Lower lobe of right lung (tissue), 2 donors: ENCODE results near the gene MT1G. TPM values are rescaled to one million over a fixed set of nuclear protein-coding genes. Genes with fewer than 3 reads are reported as not detected.

ENCODE experiments used
- ATAC-seq, 2 donors: fragments of 200-7000 bp; cut with Tn5 transposase; one replicate each; pipeline ENCODE4 v1.9.1; 2020 to 2022; ENCODE audit warnings: mild to moderate bottlenecking in 2 of 2, moderate library complexity in 2 of 2
- DNase-seq: peaks from one replicate; pipeline ENCODE4 v3.0.0-alpha.2; 2020
- H3K27ac ChIP-seq: fragments of 200-600 bp; one replicate; pipeline ENCODE4 v1.8.0; 2022
- H3K27me3 ChIP-seq: fragments of 200-600 bp; one replicate; pipeline ENCODE4 v1.8.0; 2022; ENCODE audit warnings: low read depth
- H3K36me3 ChIP-seq: fragments of 200-600 bp; one replicate; pipeline ENCODE4 v1.8.0; 2022; ENCODE audit warnings: mild to moderate bottlenecking
- H3K4me1 ChIP-seq: fragments of 200-600 bp; one replicate; pipeline ENCODE4 v1.8.0; 2022
- H3K4me3 ChIP-seq: fragments of 200-600 bp; one replicate; pipeline ENCODE4 v1.8.0; 2022; ENCODE audit warnings: mild to moderate bottlenecking
- H3K9me3 ChIP-seq: fragments of 200-600 bp; one replicate; pipeline ENCODE4 v1.8.0; 2022
- CTCF ChIP-seq: fragments of 200-600 bp; IDR thresholded peaks from one replicate; pipeline ENCODE4 v1.8.0; 2022; ENCODE audit warnings: antibody characterized with exemption, mild to moderate bottlenecking
- intact Hi-C: fragments of 100-400 bp; cut with DNase I; formaldehyde crosslinking; loops from one replicate; pipeline ENCODE4 v1.11.0; 2022
- total RNA-seq: library from RNA; stranded (reverse); fragmentation: NEBNext Ultra II Directional; extraction: Animal tissue kit (Norgen Biotek cat#: 25700); gene quantifications from one replicate; pipeline ENCODE4 v1.2.1, GENCODE V29; 2021
- donor health status: DM: no; HTN: yes; CAD: no; lungs with severe emphysema.

Gene MT1G
- total RNA-seq, 1 donor from 2014 or later: 25.3 TPM

- intact Hi-C loops: no loop called here
- Histone ChIP-seq H3K4me1 (peaks cover 18% of the 10 kb centered on the region), H3K4me3 (no peak overlapping the region), H3K36me3 (no peaks in the 10 kb centered on the region), H3K9me3 (no peaks in the 10 kb centered on the region), H3K27me3 (peaks cover 25% of the 10 kb centered on the region), H3K27ac (no peak overlapping the region)
- ATAC-seq: no peak
- no peak for TF ChIP-seq CTCF
- no peak for DNase-seq
Measured at GRCh38 chr16:56645311-56645710, 22.6 kb downstream of the MT1G start.

- intact Hi-C loops: no loop called here
- DNase-seq (no peak), ATAC-seq (no peak)
- peak overlapping the region; percentile 49 for H3K4me3 ChIP-seq
- peaks cover 21% of the 10 kb centered on the region for H3K4me1 ChIP-seq
- H3K27me3 ChIP-seq: peaks cover 33% of the 10 kb centered on the region
- no peaks in the 10 kb centered on the region for H3K9me3 ChIP-seq
- H3K36me3 ChIP-seq: no peaks in the 10 kb centered on the region
- TF ChIP-seq CTCF: no peak
- no peak overlapping the region for H3K27ac ChIP-seq
Measured at GRCh38 chr16:56643833-56644232, 24.0 kb downstream of the MT1G start.

- Histone ChIP-seq H3K9me3 (no peaks in the 10 kb centered on the region), H3K27me3 (peaks cover 33% of the 10 kb centered on the region), H3K27ac (no peak overlapping the region), H3K4me3 (peak overlapping the region; percentile 49), H3K36me3 (no peaks in the 10 kb centered on the region), H3K4me1 (peaks cover 27% of the 10 kb centered on the region)
- DNase-seq (peak; percentile 87), ATAC-seq (peak; percentile 96 to 98)
- intact Hi-C loops: no loop called here
- peak; percentile 47 for TF ChIP-seq CTCF
Measured at GRCh38 chr16:56643080-56643778, 24.6 kb downstream of the MT1G start.

- DNase-seq: no peak
- intact Hi-C loops: no loop called here
- Histone ChIP-seq H3K27ac (no peak overlapping the region), H3K4me3 (no peak overlapping the region), H3K27me3 (peaks cover 39% of the 10 kb centered on the region), H3K36me3 (no peaks in the 10 kb centered on the region), H3K4me1 (peaks cover 32% of the 10 kb centered on the region), H3K9me3 (no peaks in the 10 kb centered on the region)
- no peak for ATAC-seq
- no peak for TF ChIP-seq CTCF
Measured at GRCh38 chr16:56641166-56641565, 26.7 kb downstream of the MT1G start.

GRCh38 chr16:56640076-56640475 is 27.8 kb downstream of the MT1G start:
- Histone ChIP-seq H3K4me3 (no peak overlapping the region), H3K9me3 (no peaks in the 10 kb centered on the region), H3K4me1 (peaks cover 41% of the 10 kb centered on the region), H3K27ac (no peak overlapping the region), H3K27me3 (peaks cover 46% of the 10 kb centered on the region), H3K36me3 (no peaks in the 10 kb centered on the region)
- intact Hi-C loops: no loop called here
- no peak for TF ChIP-seq CTCF
- DNase-seq: no peak
- ATAC-seq: no peak
